D721Med (cell line): ENCODE measurements around the gene LYSMD4.

Experiments
- DNase-seq: peaks from one replicate; pipeline ENCODE4 v3.0.0; 2011; ENCODE audit warnings: low spot score; ENCODE audit not compliant: insufficient read length
- FAIRE-seq: peaks from 2 replicates; lab custom pipeline; 2011; peaks lifted over from hg19 to GRCh38; lab: Jason Lieb, UNC
- TF ChIP-seq, protein P1 (sequence below): IDR thresholded peaks from 2 replicates; pipeline ENCODE4 v1.5.1; 2012; ENCODE audit warnings: mild to moderate bottlenecking, control low read depth; ENCODE audit not compliant: insufficient read depth; ENCODE audit errors: missing control alignments

The LYSMD4 gene

DNA sequence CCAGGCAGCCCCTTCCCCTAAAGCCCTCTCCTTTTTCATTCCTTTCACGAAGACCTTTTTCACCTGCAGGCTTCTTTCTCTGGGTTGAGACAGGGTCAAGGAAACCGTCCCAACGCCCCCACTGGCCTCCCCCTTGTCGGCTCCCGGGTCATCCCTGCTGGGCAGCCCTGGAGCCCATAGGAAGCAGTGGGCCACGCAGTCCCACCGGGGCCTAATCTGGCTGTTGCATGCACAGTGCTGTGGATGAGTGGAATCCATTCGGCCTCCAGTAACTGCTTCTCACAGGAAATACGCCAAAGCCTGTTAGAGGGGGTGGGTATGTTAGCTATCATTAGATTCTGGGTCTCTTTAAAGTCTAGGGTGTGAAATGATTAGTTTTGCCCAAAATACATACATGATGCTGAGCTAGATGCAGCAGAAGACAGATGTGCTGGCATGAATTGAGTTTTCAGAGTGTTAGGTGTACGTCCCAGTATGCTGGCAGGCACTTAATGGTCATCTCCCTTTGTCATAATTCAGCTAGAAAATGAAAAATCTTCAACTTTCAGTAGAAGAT lies 16.6 kb downstream of the LYSMD4 start:
- TF ChIP-seq, protein P1, sequence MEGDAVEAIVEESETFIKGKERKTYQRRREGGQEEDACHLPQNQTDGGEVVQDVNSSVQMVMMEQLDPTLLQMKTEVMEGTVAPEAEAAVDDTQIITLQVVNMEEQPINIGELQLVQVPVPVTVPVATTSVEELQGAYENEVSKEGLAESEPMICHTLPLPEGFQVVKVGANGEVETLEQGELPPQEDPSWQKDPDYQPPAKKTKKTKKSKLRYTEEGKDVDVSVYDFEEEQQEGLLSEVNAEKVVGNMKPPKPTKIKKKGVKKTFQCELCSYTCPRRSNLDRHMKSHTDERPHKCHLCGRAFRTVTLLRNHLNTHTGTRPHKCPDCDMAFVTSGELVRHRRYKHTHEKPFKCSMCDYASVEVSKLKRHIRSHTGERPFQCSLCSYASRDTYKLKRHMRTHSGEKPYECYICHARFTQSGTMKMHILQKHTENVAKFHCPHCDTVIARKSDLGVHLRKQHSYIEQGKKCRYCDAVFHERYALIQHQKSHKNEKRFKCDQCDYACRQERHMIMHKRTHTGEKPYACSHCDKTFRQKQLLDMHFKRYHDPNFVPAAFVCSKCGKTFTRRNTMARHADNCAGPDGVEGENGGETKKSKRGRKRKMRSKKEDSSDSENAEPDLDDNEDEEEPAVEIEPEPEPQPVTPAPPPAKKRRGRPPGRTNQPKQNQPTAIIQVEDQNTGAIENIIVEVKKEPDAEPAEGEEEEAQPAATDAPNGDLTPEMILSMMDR: no peak
- DNase-seq (no peak), FAIRE-seq (no peak)

- TF ChIP-seq, protein P1: no peak
- FAIRE-seq (no peak), DNase-seq (no peak)
Observed at GRCh38 chr15:99712415-99712814, 20.8 kb downstream of the LYSMD4 start.

- TF ChIP-seq, protein P1: no peak
- DNase-seq (no peak), FAIRE-seq (no peak)
Observed at GRCh38 chr15:99711625-99712024, 21.6 kb downstream of the LYSMD4 start.

GRCh38 chr15:99709243-99709986 lies 23.8 kb downstream of the LYSMD4 start:
- no peak for DNase-seq
- FAIRE-seq: no peak
- TF ChIP-seq, protein P1: no peak

DNA sequence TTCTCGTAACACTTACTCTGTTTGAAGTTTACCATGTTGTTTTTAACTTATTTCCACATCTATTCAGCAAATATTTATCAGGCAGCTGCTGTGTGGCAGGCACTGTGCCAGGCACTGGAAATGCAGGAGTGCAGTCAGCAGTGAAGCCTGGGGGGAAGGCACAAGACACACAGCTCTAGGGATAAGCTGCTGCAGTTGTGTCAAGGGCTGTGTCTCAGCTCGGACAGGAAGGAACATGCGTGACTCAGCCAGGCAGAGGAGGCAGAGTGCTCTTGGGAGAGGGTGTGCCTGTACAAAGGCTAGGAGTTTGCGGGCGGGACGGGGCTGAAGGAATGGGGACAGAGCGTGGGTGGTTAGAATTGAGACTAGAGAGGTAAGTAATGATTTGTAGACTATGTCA lies 24.7 kb downstream of the LYSMD4 start:
- no peak for DNase-seq

GRCh38 chr15:99707473-99708270 lies 25.6 kb downstream of the LYSMD4 start:
- TF ChIP-seq, protein P1: no peak
- DNase-seq (no peak), FAIRE-seq (no peak)

More for the DNA sequence above, 24.7 kb downstream of the LYSMD4 start:
- TF ChIP-seq, protein P1: no peak
- no peak for FAIRE-seq
